ENCODE measurements around the gene HAPSTR1. TPM values are rescaled to one million over a fixed set of nuclear protein-coding genes. Genes with fewer than 3 reads are reported as not detected.

Gene HAPSTR1
- polyA plus RNA-seq, 1 donor (not counting 4 experiments of a cell fraction or from before 2014, with no cell fraction given): 46.5 TPM

DNA sequence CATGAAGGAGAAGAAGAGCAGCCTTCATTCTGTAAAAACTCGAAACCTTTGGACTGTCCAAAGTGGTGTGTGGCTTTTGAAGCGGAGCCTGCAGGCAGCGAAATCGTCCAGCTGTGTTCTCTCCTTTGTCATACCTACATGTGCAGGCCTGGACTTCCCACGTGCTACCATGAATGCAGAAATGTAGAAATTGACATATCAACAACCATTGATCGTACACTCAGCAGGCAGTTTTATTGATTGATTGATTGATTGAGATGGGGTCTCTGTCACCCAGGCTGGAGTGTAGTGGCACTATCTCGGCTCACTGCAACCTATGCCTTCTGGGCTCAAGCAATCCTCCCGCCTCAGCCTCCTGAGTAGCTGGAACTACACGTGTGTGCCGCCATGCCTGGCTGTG, 2.6 kb upstream of the HAPSTR1 start:
- H3K27ac ChIP-seq (ENCODE audit: control insufficient read depth, insufficient read depth, low read length): no peak overlapping the region
- H3K79me2 ChIP-seq (ENCODE audit: control insufficient read depth, insufficient read depth, low read length): peaks cover 24% of the 10 kb centered on the region
- no peaks in the 10 kb centered on the region for H3K27me3 ChIP-seq (ENCODE audit: control insufficient read depth, extremely low read depth, insufficient read depth, low read length)
- H3K4me1 ChIP-seq (ENCODE audit: control insufficient read depth, extremely low read depth, insufficient read depth, low read length): peaks cover 7% of the 10 kb centered on the region
- H2AFZ ChIP-seq (ENCODE audit: control insufficient read depth, low read length): no peak overlapping the region
- no peak overlapping the region for H3K4me2 ChIP-seq (ENCODE audit: control insufficient read depth, extremely low read depth, insufficient read depth, low read depth, low read length)
- TF ChIP-seq CTCF (optimal IDR thresholded peaks at IDR 0.05 in 1 of 3, IDR thresholded peaks at IDR 0.05 in 1 of 3, conservative IDR thresholded peaks at IDR 0.05 in 1 of 3; ENCODE audit: extremely low read depth in 1 of 3, insufficient read depth in 2 of 3, low read length in 3 of 3) (no peak), EZH2 (IDR thresholded peaks at IDR 0.05; ENCODE audit: low read length) (no peak)
- H4K20me1 ChIP-seq (ENCODE audit: control insufficient read depth, extremely low read depth, insufficient read depth, low read length): peaks cover 2% of the 10 kb centered on the region
- H3K36me3 ChIP-seq (ENCODE audit: control insufficient read depth in 2 of 2, extremely low read depth in 1 of 2, insufficient read depth in 2 of 2, low read length in 2 of 2): peaks cover 7% of the 10 kb centered on the region in 2 experiments
- dilution Hi-C loops (cut with MboI; ENCODE audit: extremely low pct_ligation_motif_present, low sequenced_read_pairs): no loop called here
- H3K9me1 ChIP-seq (ENCODE audit: control insufficient read depth, extremely low read depth, insufficient read depth, low read length): no peaks in the 10 kb centered on the region
- no peaks in the 10 kb centered on the region for H3K9me3 ChIP-seq (ENCODE audit: control insufficient read depth, low read depth, low read length)
- FAIRE-seq: no peak
- no peak for DNase-seq (ENCODE audit: low read depth, low spot score)
- H3K4me3 ChIP-seq (ENCODE audit: control insufficient read depth in 2 of 3, extremely low read depth in 1 of 3, insufficient read depth in 2 of 3, low read depth in 1 of 3, low read length in 3 of 3): no peak overlapping the region
- no peak overlapping the region for H3K9ac ChIP-seq (ENCODE audit: control insufficient read depth, extremely low read depth, insufficient read depth, low read length)

DNA sequence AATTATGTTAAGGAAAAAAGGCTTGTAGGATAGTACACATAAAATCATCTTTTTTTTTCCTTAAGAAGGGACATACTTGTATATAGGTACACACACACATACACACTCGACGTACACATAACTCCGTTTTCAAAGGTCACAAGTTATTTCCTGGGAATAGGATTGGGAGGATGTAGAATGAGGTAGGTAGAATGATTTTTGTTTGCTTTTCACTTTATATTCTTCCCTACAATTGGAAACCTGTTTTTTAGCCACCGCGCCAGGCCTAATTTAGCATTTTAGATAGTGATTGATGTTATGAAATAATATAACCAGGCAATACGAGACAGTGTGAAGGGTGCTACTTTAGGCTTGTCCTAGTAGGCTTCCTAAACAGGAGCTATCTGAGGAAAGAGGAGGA, 1.8 kb upstream of the HAPSTR1 start:
- FAIRE-seq: no peak
- TF ChIP-seq CTCF (optimal IDR thresholded peaks at IDR 0.05 in 1 of 3, IDR thresholded peaks at IDR 0.05 in 1 of 3, conservative IDR thresholded peaks at IDR 0.05 in 1 of 3; ENCODE audit: extremely low read depth in 1 of 3, insufficient read depth in 2 of 3, low read length in 3 of 3): no peak
- TF ChIP-seq EZH2 (IDR thresholded peaks at IDR 0.05; ENCODE audit: low read length): no peak
- H2AFZ ChIP-seq (ENCODE audit: control insufficient read depth, low read length): no peak overlapping the region

More for the DNA sequence above, 1.8 kb upstream of the HAPSTR1 start:
- no peak for DNase-seq (ENCODE audit: low read depth, low spot score)
- H3K9me3 ChIP-seq (ENCODE audit: control insufficient read depth, low read depth, low read length): no peaks in the 10 kb centered on the region
- dilution Hi-C loops (cut with MboI; ENCODE audit: extremely low pct_ligation_motif_present, low sequenced_read_pairs): no loop called here
- no peaks in the 10 kb centered on the region for H3K9me1 ChIP-seq (ENCODE audit: control insufficient read depth, extremely low read depth, insufficient read depth, low read length)
- no peaks in the 10 kb centered on the region for H3K27me3 ChIP-seq (ENCODE audit: control insufficient read depth, extremely low read depth, insufficient read depth, low read length)
- H3K4me3 ChIP-seq (ENCODE audit: control insufficient read depth in 2 of 3, extremely low read depth in 1 of 3, insufficient read depth in 2 of 3, low read depth in 1 of 3, low read length in 3 of 3): no peak overlapping the region
- no peak overlapping the region for H3K27ac ChIP-seq (ENCODE audit: control insufficient read depth, insufficient read depth, low read length)
- H3K79me2 ChIP-seq (ENCODE audit: control insufficient read depth, insufficient read depth, low read length): peaks cover 32% of the 10 kb centered on the region
- peaks cover 8% of the 10 kb centered on the region for H4K20me1 ChIP-seq (ENCODE audit: control insufficient read depth, extremely low read depth, insufficient read depth, low read length)
- peaks cover 11% of the 10 kb centered on the region for H3K4me1 ChIP-seq (ENCODE audit: control insufficient read depth, extremely low read depth, insufficient read depth, low read length)
- H3K9ac ChIP-seq (ENCODE audit: control insufficient read depth, extremely low read depth, insufficient read depth, low read length): no peak overlapping the region
- H3K36me3 ChIP-seq (ENCODE audit: control insufficient read depth in 2 of 2, extremely low read depth in 1 of 2, insufficient read depth in 2 of 2, low read length in 2 of 2): peaks cover 10 to 11% of the 10 kb centered on the region in 2 experiments
- H3K4me2 ChIP-seq (ENCODE audit: control insufficient read depth, extremely low read depth, insufficient read depth, low read depth, low read length): no peak overlapping the region
